ENCODE measurements around the gene MAT2B.
A peak's percentile ranks its signal among the peaks of the same experiment; 100 is the strongest.

MAT2B gene

GRCh38 chr5:163503106-163504078 is 2.0 kb upstream of the MAT2B start:
- Histone ChIP-seq H3K27ac (ENCODE audit: low read depth, low read length) (peak overlapping the region; percentile 75), H3K79me2 (ENCODE audit: insufficient read depth, low read length) (peaks cover 26% of the 10 kb centered on the region), H3K4me3 (ENCODE audit: insufficient read depth, low read length, poor library complexity, severe bottlenecking) (peak overlapping the region; percentile 90), H3K4me2 (ENCODE audit: low read depth, low read length, poor library complexity, severe bottlenecking) (peak overlapping the region; percentile 92), H3K27me3 (ENCODE audit: low read length) (no peaks in the 10 kb centered on the region), H3K9me2 (replicated peaks; ENCODE audit: insufficient read depth, low read length) (no peaks in the 10 kb centered on the region), H3K9ac (ENCODE audit: low read length) (peak overlapping the region; percentile 65), H3F3A (ENCODE audit: insufficient read depth) (0 out of 2 replicates have a peak, but pooled peaks cover 4% of the 10 kb centered on the region), H3K36me3 (ENCODE audit: low read length) (no peaks in the 10 kb centered on the region), H4K20me1 (ENCODE audit: low read depth, low read length) (peaks cover 20% of the 10 kb centered on the region), H2AFZ (ENCODE audit: low read depth, low read length, severe bottlenecking) (peak overlapping the region; percentile 92), H3K9me3 (ENCODE audit: insufficient read depth, low read length) (no peaks in the 10 kb centered on the region)
- TF ChIP-seq CTCF (IDR thresholded peaks at IDR 0.05; ENCODE audit: insufficient read depth, low read length, poor library complexity, severe bottlenecking) (peak; percentile 44), EZH2phosphoT487 (conservative IDR thresholded peaks at IDR 0.05; ENCODE audit: low read length) (no peak)

DNA sequence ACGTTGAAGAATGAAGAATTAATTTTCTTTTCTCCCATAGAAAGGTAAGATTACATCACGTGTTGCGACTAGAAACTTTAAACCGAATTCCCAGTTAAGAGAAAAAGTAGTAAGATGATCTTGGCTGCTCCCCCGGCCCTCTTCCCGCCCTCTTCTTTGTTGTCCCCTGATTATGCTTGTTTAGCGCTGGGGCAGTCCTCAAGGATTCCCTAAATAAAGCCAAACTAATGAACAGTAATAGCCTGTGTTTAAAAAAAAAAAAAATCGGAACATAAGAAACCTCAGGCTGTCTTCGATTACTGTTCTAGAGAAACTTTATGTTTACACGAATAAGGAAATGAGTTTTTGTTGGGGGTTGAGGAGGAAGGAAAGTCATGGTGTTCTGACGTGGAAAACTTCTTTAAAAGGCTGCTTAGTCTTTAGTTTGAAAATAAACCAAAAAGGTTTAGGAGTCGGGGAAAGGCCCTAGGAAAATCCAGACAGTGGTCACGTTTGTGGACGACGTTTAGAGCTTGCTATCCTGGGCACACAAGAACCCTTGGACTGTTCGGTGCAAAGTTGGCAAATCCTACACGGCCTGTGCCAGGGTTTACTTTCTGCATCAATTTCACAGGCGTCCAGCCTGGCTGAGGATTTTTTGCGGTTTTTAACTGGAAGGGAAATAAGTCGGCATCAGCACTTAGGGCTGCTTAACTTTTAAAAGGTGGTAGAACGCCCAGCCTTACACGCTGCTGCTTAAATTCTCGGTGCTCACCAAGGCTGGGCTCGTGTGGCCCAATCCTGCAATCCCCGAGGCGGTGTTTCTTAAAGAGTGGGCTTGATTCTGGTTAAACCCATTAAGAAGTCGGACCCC is 1.1 kb upstream of the MAT2B start:
- H3K27me3 ChIP-seq (ENCODE audit: low read length): no peaks in the 10 kb centered on the region
- H3K79me2 ChIP-seq (ENCODE audit: insufficient read depth, low read length): peaks cover 36% of the 10 kb centered on the region
- H4K20me1 ChIP-seq (ENCODE audit: low read depth, low read length): peaks cover 20% of the 10 kb centered on the region
- peak overlapping the region; percentile 75 for H3K27ac ChIP-seq (ENCODE audit: low read depth, low read length)
- H3K36me3 ChIP-seq (ENCODE audit: low read length): no peaks in the 10 kb centered on the region
- TF ChIP-seq EZH2phosphoT487 (conservative IDR thresholded peaks at IDR 0.05; ENCODE audit: low read length) (no peak), CTCF (IDR thresholded peaks at IDR 0.05; ENCODE audit: insufficient read depth, low read length, poor library complexity, severe bottlenecking) (no peak)
- no peaks in the 10 kb centered on the region for H3K9me3 ChIP-seq (ENCODE audit: insufficient read depth, low read length)
- 0 out of 2 replicates have a peak, but pooled peaks cover 4% of the 10 kb centered on the region for H3F3A ChIP-seq (ENCODE audit: insufficient read depth)
- H2AFZ ChIP-seq (ENCODE audit: low read depth, low read length, severe bottlenecking): peak overlapping the region; percentile 92
- no peaks in the 10 kb centered on the region for H3K9me2 ChIP-seq (replicated peaks; ENCODE audit: insufficient read depth, low read length)
- H3K9ac ChIP-seq (ENCODE audit: low read length): peak overlapping the region; percentile 65
- H3K4me3 ChIP-seq (ENCODE audit: insufficient read depth, low read length, poor library complexity, severe bottlenecking): peak overlapping the region; percentile 90
- H3K4me2 ChIP-seq (ENCODE audit: low read depth, low read length, poor library complexity, severe bottlenecking): peak overlapping the region; percentile 92

DNA sequence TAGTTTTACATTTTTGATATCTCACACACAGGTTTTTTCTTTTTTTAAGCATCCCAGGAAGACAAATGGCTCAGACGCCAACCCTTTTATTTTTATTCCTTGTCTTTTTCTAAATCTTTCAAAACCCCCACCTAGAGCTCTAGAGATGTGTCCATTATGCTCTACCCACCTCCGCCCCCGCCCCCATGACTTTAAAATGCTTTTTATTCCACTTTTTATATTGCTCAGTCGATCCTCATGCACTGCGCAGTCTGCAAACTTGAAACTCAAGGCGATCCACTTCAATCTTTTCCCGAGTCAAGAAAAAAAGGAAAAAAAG is 411 bp upstream of the MAT2B start:
- no peaks in the 10 kb centered on the region for H3K27me3 ChIP-seq (ENCODE audit: low read length)
- H3K4me2 ChIP-seq (ENCODE audit: low read depth, low read length, poor library complexity, severe bottlenecking): peak overlapping the region; percentile 92
- TF ChIP-seq CTCF (IDR thresholded peaks at IDR 0.05; ENCODE audit: insufficient read depth, low read length, poor library complexity, severe bottlenecking) (no peak), EZH2phosphoT487 (conservative IDR thresholded peaks at IDR 0.05; ENCODE audit: low read length) (no peak)
- peak overlapping the region; percentile 92 for H2AFZ ChIP-seq (ENCODE audit: low read depth, low read length, severe bottlenecking)
- peak overlapping the region; percentile 75 for H3K27ac ChIP-seq (ENCODE audit: low read depth, low read length)
- peak overlapping the region; percentile 65 for H3K9ac ChIP-seq (ENCODE audit: low read length)
- H3K9me3 ChIP-seq (ENCODE audit: insufficient read depth, low read length): no peaks in the 10 kb centered on the region
- H3F3A ChIP-seq (ENCODE audit: insufficient read depth): 0 out of 2 replicates have a peak, but pooled peaks cover 4% of the 10 kb centered on the region
- H3K9me2 ChIP-seq (replicated peaks; ENCODE audit: insufficient read depth, low read length): no peaks in the 10 kb centered on the region
- peaks cover 20% of the 10 kb centered on the region for H4K20me1 ChIP-seq (ENCODE audit: low read depth, low read length)
- peak overlapping the region; percentile 90 for H3K4me3 ChIP-seq (ENCODE audit: insufficient read depth, low read length, poor library complexity, severe bottlenecking)
- H3K36me3 ChIP-seq (ENCODE audit: low read length): no peaks in the 10 kb centered on the region
- peaks cover 43% of the 10 kb centered on the region for H3K79me2 ChIP-seq (ENCODE audit: insufficient read depth, low read length)

All from SU-DHL-6 (cell line).